DMS53 treated with DMSO at 0.1 percent for 48 hours (cell line): ENCODE data around the gene ATP13A4.

Experiments
- DNase-seq: peaks from one replicate; lab custom pipeline; 2025; ENCODE audit not compliant: unreplicated experiment; lab: John Stamatoyannopoulos, UW

ATP13A4 gene

GRCh38 chr3:193498215-193498614 lies 56.5 kb downstream of the ATP13A4 start:
- DNase-seq = no peak

DNA sequence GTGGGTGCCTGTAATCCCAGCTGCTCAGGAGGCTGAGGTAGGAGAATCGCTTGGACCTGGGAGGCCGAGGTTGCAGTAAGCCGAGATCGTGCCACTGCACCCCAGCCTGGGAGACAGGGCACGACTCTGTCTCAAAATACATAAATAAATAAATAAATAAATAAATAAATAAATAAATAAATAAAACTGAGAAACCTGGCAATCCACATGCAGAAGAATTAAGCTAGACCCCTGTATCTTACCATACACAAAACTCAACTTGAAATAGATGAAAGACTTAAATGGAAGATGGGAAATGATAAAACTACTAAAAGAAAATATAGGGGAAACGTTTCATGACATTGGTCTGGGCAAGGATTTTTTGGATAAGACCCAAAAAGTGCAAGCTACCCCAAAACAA lies 58.0 kb downstream of the ATP13A4 start:
- DNase-seq = no peak

- DNase-seq = no peak
Observed at GRCh38 chr3:193491026-193491425, 63.7 kb downstream of the ATP13A4 start.

GRCh38 chr3:193490580-193490979 lies 64.1 kb downstream of the ATP13A4 start:
- DNase-seq = no peak

- DNase-seq = no peak
Observed at GRCh38 chr3:193489949-193490348, 64.7 kb downstream of the ATP13A4 start.

DNA sequence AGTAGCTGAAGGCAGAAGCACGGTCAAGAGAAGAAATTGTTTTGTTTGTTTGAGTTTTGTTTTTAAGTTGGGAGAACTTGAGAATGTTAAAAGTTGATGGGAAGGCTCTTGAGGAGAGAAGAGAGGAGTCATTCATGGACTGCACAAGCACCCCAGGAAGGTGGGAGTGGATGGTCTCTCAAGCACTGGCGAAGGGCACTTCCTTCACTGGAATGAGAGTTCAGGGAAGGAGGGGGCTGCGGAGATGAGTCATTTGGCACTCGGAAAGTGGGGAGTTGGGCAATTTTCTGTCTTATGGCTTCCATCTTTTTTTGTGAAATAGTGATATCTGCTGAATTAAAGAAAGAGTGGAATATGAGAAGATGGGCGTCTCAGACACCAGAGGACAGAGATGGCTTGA lies 66.0 kb downstream of the ATP13A4 start:
- no peak for DNase-seq

DNA sequence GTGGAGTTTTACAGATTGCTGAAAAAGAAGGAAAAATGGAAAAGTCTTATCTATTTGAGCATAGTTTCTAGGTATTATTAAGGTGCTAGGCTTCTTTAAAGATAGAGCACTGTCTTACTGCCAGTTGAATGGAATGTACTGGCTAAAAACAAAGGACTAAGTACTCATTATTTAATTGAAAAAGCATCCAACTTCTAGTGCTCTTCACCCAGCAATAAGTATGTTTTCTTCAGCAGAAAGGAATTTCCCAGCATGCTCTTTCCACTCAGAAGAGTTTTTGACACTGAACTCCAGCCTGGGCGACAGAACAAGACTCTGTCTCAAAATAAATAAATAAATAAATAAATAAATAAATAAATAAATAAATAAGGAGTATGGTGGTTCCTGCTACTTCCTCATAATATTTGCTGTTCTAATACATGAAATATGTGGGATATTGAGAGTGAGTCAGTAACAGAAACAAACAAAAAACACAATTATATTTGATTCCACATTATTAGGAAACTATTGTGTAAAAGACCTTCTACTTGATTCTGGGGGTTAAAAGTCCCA lies 70.6 kb downstream of the ATP13A4 start:
- DNase-seq = no peak

GRCh38 chr3:193481436-193481835 lies 73.3 kb downstream of the ATP13A4 start:
- no peak for DNase-seq

- no peak for DNase-seq
Observed at GRCh38 chr3:193474446-193474845, 80.2 kb downstream of the ATP13A4 start.

DNA sequence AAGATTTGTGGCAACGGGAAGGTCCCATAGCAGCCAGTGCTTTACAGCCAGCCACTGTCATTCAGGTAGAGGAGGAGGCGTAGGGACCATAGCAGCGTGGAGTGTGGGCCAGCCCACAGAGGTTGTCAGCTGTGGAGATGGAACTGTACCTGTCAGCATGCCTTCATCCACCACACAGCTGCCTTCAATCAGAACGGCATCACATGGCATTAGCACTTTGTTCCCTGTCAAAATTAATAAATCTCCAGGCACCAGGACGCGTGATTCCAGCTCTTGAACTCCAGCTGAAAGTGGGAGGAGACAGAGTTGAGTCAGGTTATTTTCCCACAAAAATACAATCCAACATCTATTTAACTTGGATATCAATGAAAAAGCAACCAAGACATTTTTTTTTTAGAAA lies 84.0 kb downstream of the ATP13A4 start:
- DNase-seq = no peak

DNA sequence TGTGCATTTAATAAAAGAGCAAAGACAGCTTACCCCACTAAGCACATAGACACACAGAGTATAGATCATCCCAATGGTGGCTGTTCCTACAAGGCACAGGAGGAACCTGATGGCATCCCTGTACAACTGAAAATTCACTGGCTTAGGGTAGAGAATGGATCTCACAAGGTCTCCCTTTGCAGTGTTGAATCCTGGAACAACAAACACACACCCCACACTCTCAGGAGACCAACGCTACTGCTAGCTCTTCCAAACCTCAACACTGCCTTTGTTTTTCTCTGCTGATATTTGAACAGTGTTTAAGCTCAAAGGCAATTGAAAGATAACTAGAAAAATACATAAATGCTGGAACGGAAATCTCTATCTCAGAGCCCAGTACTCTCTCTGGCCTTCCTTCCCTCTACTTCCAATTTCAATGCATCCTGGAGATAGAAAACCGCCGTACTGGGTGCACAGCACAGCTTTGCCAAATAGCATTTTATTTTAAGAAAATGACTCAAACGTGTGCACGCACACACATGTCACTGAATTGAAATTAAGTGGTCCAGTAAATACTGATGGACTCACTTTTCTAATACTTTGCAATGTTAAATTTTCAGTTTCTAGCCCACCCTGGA lies 88.6 kb downstream of the ATP13A4 start:
- DNase-seq = no peak

GRCh38 chr3:193464889-193465288 lies 89.8 kb downstream of the ATP13A4 start:
- DNase-seq = no peak

- DNase-seq = no peak
Observed at GRCh38 chr3:193457526-193457925, 97.2 kb downstream of the ATP13A4 start.

DNA sequence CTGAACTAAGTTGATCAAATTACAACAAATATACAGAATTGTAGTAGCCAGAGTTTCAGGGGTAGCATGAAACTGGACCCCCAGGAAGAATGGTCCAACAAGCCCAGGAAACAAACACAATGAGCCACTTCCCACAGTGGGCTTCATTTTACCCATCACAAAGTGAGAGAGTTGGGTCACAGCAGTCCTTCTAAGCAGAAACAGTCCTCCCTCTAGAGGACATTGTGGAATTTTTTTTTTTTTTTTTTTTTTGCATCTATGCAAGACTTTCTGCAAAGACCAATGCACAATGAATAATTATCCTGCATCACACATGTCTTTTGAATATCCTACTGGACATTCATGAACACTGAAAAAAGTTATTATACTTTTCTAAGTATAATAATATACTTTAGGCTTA lies 102.4 kb downstream of the ATP13A4 start:
- no peak for DNase-seq

DNA sequence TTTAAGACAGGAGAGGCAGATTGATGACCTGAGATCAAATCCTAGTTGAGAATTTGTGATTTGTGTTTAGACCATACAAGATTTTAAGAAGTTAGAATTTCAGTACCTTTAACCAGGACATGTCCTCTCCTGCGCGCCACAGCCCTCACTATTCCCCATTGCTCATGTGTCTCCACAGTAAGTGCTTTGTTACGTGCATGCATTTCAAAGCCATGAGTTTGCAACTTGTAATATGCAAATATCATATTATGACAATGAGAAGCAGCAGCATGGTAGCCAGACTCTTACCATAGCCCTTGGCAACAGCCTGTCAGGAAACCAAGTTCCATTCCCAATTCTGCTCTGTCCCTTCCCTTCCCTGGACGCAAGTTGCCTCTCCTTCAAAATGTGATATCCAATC lies 102.8 kb downstream of the ATP13A4 start:
- DNase-seq = no peak

- DNase-seq = no peak
Observed at GRCh38 chr3:193446965-193447602, 107.6 kb downstream of the ATP13A4 start.

- DNase-seq = no peak
Observed at GRCh38 chr3:193439423-193439822, 115.3 kb downstream of the ATP13A4 start.

- DNase-seq = no peak
Observed at GRCh38 chr3:193418576-193419373, 135.9 kb downstream of the ATP13A4 start.

GRCh38 chr3:193416629-193417028 lies 138.1 kb downstream of the ATP13A4 start:
- DNase-seq = no peak

DNA sequence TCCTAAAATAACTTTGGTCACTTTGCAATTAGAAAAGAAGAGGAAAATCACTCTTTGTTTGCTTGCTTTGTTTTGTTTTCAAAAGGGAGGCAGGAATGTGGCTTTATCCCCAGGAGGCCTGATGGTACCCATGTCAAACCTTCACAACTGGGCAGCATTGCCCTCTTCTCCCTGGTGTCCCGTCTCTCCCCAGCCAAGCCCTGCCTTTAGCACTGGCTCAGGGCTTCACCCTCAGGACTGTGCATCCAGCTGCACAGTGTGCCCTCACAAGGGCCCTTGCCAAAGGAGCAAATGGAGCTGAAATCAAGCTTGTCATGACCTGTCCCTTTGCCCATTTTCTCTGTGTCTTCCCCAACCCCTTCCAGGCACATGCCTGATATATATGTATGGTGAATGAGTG lies 147.0 kb downstream of the ATP13A4 start:
- DNase-seq = no peak

DNA sequence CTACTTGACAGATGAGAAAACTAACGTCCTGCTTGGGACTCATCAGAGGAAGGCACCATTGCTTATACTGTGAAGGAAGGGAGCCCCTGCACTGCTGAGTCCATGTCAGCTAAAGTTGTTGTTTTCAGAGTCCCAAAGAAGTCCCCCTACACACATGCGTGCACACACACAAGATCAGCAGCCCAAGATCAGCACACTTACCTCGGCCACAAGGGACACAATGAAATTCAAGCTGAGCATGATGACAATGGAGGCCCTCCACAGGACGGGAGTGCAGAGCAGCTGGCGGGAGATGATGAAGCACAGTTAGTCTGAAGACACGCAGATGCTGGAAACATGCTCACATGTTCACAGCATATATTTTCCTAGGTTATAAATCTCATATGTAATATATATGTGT lies 147.6 kb downstream of the ATP13A4 start:
- no peak for DNase-seq

DNA sequence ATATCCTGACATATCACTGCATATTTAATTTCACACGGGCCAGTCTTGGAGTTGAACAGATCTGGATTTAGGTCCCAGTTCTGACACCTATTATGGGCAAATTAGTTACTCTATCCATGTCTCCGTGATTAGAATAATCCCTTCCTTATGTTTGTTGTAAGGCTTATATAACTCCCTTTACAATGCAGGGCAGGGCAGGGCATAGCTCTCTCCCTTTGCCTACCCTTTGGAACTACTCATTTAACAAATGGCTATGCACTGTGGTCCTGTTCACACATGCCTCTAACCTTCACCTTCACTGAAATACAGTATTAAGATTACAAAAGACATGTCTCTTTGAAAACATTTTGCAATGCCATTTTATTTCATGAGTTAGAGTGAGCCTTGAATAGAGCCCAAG lies 151.4 kb downstream of the ATP13A4 start:
- no peak for DNase-seq
